ENCODE results near the gene BAIAP2.

Gene BAIAP2

DNA sequence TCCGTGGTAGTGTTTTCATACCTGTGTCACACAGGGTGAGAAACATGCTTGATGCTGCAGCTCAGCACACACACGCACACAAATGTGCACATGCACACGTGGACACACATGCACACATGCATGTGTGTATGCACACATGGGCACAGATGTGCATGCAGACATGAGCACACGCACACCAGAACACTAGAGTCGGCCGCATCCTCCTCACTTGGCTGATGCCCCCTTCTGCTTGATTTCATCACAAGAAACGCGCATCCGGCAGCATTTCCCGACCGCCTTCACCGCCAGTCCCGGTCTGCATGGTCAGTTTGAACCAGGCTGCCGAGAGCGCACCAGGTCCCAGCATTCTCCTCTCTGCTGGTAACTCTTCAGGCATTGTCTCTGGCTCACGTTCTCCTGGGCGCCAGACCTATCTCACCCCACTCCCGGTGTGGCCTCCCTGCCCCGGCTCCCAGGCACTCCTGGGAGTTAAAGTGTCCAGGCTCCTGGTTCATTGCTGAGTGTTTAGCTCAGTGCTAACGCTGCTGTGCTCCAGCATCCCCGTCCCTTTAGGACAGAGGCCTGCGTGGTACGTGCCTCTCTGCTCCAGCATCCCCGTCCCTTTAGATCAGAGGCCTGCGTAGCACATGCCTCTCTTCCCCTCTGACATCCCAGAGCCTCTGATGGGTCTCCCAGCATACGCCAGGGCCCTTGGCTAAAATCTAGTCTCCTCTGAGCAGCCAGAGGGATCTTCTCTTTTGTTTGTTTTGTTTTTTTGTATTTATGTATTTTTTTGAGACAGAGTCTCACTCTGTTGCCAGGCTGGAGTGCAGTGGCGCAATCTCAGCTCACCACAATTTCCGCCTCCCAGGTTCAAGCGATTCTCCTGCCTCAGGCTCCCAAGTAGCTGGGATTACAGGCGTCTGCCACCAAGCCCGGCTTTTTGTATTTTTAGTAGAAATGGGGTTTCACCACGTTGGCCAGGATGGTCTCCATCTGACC, 16.0 kb downstream of the BAIAP2 start:
- DNase-seq (ENCODE audit: low read depth in 2 of 2) = no peak

DNA sequence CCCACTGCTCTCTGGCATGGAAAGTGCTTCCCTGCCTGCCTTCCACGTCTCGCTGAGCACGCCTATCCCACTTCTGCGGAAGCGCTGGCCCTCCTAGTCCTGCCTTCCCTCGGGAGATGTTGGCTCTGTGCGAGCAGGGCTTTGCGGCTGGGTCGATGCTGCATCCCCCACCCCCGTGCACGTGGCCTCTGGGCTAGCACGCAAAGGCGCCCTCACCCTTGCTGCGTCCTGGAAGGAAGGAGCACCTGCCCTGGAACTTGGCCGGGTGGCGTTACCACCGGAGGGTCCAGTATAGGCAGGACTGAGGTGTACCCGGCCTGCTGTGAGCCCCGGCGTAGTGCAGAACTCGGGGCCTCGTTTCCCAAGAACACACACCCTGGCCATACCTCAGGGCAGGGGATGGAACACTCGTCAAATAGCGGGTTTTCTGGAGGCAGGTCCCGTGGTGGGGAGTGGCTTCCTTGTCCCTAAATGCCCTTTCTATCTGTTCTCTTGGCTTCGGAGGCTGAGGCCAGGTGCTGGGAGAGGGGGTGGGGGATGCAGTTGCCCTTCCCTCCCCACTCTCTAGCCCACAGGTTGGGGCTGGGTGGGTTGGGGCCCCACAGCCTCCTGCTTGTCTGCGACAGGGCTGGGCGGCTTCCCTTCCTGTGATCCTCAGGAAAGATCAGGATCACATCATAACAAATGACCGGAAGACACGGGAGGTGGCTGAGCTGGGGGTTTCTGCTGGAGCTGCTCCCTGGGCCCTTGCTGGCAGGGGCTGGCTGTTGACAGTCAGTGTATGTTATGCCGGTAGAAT, 17.4 kb downstream of the BAIAP2 start:
- no peak for DNase-seq (ENCODE audit: low read depth in 2 of 2)

DNA sequence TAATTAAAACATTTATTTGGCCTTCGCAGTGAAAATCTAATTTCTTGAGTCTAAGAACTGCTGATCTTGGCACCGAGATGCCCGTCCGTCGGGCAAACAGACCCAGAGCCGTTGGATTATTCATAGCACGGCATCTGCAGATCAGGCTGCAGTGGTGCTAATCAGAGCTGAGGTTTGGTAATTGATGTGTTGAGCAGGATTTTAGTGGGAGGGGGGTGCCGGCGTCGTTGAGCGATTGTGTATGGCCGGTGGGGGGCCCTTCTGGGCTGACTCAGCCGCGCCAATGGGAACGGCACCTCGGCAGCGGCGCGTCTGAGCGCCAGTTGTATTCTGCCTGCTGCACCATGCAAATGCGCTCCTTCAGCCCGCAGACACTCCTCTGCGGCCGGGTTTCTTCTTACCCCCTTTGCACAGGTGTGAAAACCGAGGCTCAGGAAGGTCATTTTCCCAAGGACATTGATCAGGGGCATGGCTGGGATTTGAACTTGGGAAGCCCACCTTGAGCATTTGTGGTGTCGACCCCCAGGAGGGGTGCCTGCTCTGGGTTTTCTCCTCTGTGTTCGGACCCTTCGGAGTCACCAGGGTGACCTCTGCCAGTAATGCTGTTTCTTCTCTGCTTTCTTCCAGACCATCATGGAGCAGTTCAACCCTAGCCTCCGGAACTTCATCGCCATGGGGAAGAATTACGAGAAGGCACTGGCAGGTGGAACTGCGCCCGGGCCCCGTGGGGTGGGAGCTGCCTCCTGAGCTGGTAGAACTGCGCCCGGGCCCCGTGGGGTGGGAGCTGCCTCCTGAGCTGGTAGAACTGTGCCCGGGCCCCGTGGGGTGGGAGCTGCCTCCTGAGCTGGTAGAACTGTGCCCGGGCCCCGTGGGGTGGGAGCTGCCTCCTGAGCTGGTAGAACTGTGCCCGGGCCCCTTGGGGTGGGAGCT, 18.4 kb downstream of the BAIAP2 start:
- DNase-seq (ENCODE audit: low read depth in 2 of 2) = no peak

DNA sequence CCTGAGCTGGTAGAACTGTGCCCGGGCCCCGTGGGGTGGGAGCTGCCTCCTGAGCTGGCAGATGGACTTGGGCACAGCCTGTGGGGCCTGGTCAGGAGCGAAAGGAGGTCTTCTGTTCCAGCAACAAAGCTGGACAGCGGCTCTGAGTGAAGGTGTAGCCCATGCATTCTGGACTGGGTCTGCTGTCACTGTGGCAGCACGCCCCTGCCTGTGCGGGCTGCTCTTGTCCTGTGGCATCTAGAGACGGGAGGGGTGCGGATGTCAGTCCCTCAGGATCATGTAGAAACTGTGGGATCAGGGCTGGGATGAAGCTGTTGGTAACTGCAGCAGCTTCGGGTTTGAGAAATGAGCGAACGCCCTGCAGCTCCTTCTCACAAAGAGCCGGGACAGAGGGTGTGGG, 19.4 kb downstream of the BAIAP2 start:
- DNase-seq (ENCODE audit: low read depth in 2 of 2) = no peak

DNA sequence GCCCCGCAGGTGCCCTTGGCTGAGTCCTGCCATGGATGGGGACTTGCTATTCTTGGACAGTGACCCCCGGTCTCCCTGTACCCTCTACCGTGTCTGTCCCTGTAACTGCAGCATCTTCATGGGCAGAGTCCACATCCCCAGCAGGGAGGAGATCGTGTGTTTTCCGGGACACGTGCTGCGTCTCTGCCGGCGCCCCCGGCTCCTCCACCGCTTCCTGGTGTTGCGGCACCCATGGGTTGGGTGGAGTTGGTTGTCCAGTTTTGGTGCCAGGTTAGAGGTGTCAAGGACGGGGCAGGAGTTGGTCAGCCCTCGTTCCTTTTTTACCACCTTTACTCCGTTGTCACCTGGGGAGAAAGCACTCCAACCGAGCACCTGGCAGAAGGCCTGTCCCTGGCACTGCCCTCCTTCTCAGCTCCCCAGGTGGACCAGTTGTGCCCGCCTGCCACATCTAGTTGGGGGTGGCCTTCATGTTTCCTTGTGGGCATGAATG, 20.0 kb downstream of the BAIAP2 start:
- no peak for DNase-seq (ENCODE audit: low read depth in 2 of 2)

DNA sequence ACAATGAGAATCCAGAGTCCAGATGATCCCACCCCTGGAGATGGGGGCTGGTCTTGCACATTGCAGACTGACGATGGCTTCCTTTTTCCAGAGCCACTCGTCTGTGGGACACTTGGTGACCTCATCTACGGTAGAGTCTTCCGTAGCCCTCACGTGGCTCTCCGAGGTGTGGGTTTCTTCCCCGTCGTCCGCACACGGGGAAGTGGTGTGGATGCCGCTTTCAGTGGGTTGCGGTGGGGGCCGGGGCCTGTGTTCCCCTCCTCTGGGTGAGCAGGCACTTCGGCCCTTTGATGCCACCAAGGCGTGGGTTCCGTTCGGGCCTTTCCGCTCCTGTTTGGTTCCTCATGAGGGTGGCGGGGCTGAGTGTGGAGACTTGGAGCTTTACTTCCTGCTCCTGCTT, 21.4 kb downstream of the BAIAP2 start:
- DNase-seq (ENCODE audit: low read depth in 2 of 2) = no peak

DNA sequence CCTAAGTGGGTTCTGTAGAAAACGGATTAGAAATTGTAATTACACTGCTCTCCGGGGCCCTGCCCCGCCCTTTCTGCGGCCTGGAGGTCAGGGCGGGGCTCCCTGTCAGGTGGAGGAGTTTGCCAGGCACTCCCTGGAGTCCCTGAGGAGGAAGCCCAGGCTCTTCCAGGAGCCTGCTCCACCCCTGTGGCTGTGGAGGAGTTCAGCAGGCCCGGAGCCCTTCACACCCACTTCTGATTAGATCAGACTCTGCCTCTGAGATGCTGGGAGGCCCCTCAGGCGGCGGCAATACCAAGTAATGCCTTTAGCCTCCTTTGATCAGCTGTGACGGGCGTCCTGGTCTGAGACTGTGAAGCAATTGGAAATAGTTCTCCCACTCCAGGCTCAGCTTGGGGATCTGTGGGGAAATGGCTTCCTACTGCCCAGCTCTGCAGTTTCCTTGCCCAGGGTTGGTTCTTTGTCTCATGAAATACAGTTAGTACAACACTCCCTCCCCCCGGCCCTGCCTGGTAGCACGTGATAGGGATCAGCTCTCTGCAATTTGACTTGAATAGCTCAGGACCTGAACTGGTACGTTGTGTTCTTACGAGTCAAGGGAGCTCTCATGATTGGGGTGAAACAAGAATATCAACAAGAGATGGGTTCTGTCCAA, 22.3 kb downstream of the BAIAP2 start:
- DNase-seq (ENCODE audit: low read depth in 2 of 2) = no peak

DNA sequence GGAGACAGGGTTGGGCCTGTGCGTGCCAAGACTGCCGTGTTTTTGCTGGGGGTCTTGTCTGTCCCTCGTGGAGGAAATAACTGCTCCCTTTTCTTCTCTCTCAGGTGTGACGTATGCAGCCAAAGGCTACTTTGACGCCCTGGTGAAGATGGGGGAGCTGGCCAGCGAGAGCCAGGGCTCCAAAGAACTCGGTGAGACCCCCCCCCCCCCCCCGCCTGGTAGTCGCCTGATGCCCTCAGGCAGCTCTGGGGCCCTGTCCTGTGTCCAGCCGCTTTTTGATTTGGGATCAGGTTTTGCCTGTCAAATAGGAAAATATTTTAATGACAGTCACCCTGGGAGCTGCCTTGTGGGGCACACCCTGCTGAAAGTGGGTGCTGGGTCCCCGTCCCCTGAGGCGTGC, 22.8 kb downstream of the BAIAP2 start:
- no peak for DNase-seq (ENCODE audit: low read depth in 2 of 2)

DNA sequence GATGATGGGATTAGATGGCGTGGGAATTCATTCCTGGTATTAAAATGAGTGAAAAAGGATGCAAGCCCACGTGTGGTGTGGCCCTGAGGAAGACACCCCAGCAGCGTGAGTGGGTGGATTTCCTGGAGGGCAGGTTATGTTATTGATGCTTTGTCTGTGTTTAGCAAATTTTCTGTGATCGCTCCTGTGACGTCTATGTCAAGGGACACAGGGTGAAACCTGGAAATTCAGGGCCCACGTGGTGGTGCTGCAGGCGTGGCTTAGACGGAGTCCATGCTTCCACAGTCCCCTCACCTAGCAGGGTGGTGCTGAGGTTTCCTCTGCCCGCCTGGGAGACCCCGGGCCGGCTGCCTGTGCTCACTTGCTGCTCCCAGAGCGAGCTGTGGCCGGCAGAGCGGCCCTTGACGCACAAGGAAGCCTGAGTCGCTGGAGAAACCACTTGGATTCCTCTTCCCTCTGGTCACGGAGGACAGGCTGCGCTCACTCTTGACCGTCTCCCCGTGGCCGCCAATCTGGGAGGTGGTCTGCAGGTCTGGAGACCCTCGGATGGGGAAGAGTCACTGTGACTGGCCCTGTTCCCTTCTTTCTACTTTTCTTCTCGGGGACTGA, 23.4 kb downstream of the BAIAP2 start:
- no peak for DNase-seq (ENCODE audit: low read depth in 2 of 2)

DNA sequence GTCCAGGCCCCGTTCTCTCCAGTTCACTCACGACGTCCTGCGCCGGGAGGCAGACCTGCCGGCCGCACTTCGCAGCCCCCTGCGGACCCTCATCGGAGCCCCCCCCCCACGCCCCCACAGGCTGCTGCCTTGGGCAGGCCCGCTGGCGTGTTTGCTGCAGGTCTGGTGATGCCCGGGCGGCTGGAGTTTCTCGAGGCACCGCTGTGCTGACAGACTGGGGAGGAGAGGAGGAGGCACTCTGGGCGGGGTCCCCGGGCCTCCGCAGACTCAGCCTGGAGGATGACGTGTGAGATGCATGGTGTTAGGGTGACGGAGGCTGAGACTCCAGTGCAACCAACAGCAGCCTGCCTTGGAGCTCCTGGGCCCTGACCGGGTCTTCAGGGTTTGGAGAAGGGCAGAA, 24.1 kb downstream of the BAIAP2 start:
- DNase-seq (ENCODE audit: low read depth in 2 of 2) = no peak

DNA sequence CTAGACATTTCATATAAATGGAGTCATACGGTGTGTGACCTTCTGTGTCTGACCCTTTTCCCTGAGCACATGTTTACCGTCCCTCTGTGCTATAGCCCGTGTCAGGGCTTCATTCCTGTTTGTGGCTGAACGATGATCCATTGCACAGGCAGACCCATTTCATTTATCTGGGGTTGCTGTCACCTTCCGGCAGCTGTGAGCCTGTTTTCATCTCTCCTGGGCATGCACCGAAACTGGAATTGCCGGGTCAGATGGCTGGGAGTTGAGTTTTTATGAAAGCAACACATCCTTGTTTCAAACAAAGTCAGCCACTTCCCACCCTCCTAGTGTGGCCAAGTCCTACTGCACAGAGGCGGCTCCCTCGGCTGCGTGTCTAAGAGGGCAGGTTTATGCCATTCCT, 25.5 kb downstream of the BAIAP2 start:
- no peak for DNase-seq (ENCODE audit: low read depth in 2 of 2)

DNA sequence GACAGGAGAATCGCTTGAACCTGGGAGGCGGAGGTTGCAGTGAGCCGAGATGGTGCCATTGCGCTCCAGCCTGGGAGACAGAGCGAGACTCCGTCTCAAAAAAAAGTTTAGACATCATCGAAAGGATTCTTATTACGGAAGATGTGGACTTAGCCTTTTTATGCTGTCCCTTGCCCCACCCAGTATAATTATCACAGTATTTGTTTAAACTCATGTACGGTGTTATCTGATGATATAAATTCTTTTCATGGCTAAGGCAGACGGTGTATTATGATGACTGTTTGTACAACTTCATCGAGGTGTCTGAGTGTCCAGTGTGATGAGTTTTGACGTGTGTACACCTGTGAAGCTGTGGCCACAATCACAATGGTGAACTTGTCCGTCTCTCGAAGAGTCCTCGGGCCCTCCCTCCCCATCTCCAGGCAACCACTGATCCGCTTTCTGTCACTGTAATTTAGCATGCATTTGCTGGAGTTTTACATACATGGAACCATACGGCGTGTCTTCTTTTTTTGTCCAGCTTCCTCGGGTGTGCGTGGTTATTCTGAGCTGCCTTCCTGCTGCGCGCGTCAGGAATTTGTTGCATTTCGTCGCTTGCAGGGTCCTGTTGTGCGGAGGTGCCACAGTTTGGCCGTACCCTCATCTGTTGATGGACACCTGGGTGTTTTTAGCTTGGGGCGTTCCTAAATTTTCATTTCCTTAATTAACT, 26.2 kb downstream of the BAIAP2 start:
- no peak for DNase-seq (ENCODE audit: low read depth in 2 of 2)

DNA sequence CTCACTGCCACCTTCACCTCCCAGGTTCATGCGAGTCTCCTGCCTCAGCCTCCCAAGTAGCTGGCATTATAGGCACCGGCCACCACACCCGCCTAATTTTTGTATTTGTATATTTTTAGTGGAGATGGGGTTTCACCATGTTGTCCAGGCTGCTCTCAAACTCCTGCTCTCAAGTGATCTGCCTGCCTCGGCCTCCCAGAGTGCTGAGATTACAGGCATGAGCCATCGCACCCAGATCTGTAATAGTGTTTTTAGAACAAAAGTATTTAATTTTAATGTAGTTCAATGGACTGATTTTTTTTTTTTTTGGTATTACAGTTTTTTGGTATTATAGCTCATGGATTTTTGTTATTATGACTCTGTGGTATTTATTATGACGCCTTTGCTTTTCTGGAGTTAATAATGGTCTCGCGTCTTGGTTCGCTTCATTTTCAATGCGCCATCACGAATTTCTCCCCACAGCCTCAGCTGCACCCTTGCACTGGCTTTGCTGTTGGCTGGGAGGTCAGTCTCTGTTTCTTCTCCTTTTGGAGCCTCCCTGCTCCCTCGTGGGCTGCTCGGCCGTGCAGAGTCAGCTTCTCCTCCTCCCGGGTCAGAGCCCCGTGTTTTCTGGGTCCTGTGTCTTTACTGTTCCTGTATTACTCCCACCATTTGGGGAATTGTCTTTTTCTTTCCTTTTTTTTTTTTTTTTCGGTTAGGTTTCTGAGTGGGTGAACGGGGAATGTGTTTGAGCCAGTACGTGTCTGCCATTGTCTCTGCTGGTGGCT, 27.2 kb downstream of the BAIAP2 start:
- DNase-seq (ENCODE audit: low read depth in 2 of 2) = no peak

DNA sequence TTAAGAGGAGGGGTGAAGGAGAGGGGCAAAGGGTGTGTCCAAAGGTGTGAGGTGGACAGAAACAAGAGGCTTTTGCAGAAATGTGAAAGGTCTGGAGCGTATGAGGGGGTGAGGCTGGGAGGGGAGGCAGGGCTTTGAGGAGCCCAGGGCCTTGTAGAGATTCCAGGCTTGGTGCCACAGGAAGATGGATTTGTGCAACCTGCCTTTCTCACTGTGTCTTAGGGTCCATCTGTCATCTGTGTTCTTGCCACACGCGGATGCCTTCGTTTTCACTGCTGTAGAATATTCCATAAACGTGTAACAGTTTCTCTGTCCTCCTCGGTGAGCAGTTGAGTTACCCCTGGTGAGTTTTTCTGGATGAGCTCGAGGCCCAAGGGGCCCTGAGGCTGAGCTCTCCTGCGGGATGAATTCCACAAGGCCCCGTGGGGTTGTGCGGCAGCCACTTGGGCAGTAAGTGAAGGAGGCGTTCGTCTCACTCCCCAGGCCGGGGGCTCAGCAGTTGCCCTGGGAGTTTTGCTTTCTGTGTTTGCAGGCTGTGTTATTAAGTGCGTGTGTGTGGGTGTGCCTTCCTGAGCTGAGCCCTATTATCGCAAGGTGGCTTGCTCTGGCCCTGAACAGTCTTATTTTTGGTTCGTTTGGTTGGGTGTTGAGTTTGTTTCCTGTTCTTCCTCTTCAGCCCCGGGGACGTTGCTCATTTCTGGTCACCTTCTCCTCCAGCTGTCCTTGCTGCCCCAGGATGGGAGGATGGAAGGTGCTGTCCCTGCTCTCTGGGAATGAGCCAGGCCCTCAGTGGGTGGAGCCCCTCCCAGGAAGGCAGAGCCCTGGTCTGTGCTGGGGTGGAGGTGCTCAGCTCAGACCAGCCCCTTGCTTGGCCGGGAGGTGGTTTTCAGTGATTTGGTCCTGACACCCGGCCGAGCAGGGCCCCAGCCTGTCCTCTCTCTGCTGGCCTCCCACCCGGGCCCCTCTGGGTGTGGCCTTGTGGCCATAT, 28.4 kb downstream of the BAIAP2 start:
- DNase-seq (ENCODE audit: low read depth in 2 of 2) = no peak

DNA sequence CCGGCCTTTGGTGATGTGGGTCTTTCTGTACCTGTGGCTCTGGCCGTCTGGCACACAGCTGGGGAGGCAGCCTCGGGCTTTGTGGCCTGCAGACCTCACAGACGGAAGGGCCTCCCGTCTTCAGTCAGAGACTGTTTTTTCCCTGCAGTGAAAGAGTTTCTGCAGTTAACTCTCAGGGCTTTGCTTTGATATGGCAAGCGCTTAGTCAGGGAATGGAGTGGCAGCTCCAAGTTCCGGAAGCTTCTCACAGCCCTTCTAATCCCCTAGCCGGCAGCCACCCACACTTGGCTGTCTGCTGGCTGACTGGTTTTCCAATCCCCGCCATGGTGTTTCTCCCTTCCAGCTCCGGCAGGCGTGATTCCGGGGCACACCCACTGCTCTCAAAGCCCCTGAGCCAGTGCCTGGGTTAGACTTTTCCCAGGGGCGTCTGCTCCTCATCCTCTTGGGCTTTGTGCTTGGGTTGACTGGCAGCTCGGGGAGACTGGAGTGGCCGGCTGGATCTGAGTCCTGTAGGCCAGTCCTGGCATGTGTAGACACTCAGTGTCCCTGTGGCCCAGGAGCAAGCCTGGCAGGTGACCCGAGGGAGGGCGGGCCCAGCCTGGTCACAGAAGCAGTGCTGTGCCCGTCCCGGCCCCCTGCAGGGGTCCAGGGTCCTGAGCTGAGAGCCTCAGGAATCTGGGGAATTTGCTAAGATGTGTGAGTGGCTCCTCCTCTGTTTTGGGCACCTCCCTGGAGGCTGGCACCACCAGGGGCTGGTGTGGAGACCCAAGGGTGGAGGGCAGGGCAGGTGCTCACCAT, 29.9 kb downstream of the BAIAP2 start:
- no peak for DNase-seq (ENCODE audit: low read depth in 2 of 2)

DNA sequence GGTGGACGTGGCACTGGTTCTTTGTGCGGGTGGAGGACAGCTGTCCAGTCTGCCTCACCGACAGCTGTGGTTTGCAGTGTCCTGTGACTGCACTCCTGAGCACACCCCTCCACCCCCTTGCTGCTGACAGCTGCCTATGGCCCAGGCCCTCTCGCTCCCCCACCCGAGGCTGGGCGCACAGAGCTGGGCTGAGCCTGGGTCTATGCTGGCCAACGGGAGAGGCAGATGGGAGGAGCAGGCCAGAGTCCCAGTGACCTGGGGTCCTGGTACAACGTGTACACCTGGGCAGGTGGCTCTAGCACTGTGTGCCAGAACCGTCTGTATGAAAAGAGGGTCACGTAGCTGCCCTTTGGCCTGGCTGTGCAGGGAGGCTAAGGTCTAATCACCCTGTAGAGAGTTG, 30.5 kb downstream of the BAIAP2 start:
- DNase-seq (ENCODE audit: low read depth in 2 of 2) = no peak

DNA sequence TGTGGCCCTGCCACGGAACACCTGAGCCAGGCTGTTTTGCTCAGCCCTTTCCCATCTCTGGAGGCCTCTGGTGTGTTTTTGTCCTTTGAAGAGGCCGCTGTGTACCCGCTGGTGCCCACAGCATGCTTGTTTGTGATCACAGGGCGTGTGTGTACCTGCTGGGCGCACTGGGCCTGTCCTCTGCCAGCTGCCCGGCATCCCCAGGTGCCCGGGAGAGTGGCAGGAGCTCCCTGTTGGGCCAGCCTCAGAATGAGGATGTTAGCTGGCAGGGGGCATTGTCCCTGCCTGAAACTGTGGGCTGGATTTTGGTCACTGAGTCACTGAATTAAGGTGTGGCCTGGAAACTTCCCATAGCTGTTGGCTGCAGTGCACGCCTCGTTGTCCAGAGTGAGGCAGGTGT, 31.1 kb downstream of the BAIAP2 start:
- DNase-seq (ENCODE audit: low read depth in 2 of 2) = no peak

All from stimulated activated CD8-positive, alpha-beta memory T cell treated with anti-CD3 and anti-CD28 coated beads, Interleukin-2, amount 100 ng/mL, for 48 hours (primary cell).